KBM-7 (cell line): ENCODE measurements around the gene ESPNL.

ENCODE experiments used
- DNase-seq: peaks from one replicate; pipeline ENCODE4 v3.0.0-alpha.2; 2015
- in situ Hi-C: fragments of 300-500 bp; cut with MboI; formaldehyde crosslinking; loops from 2 replicates; pipeline ENCODE4 v1.14.3; 2020; ENCODE audit warnings: low sequenced_read_pairs, low pct_unique_long_range_greater_than_20kb, mixed read lengths

ESPNL gene

DNA sequence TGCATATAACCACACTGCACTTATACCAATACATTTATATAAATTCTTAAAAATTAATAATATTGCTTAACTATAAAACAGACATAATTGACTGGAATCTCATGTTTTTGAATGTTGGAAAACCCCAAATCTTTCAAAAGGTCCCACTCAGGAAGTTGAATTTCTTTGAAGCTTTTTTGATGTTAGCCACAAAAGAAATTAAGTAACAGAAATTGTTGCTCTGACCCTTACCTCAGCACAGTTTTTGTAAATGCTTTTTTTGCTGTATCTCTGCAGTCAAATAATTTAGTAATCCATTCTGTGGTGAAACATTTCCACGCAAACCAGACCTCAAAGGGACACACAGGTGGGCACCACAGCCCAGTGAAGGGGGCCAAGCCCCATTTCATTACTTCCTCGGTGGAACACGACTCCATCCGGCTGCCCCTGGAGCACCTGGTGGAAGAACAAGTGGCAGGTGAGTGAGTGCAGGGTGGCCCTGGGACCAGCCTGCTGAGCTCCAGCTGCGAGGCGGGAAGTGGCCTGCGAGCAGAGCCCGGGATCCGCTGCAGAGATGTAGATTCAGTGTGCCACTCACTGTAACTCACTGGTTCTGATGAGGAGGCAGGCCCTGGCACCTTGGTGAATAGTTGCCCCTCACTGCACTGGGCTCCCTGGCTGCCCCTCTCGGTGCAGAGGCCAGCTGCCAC is 31.0 kb upstream of the ESPNL start:
- in situ Hi-C loops = no loop called here
- DNase-seq = no peak

DNA sequence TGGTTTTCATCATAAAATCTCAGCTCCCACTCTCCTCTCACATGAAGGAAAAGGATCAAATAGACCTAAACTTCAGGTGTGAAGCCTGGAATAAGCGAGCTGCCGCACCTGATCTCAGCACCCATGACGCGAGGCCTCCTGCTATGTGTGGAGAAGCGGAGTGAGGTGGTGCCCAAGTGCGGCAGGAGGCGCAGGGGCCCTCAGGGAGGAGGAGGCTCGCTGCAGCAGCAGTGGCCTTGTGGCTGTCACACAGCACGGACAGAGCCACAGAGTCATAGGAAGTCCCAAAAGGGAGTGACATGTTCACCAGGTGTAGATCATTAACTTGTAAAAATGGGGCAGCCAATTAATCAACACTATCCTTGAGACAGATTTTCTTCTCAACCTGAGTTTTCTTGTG is 30.3 kb upstream of the ESPNL start:
- in situ Hi-C loops = no loop called here
- no peak for DNase-seq

DNA sequence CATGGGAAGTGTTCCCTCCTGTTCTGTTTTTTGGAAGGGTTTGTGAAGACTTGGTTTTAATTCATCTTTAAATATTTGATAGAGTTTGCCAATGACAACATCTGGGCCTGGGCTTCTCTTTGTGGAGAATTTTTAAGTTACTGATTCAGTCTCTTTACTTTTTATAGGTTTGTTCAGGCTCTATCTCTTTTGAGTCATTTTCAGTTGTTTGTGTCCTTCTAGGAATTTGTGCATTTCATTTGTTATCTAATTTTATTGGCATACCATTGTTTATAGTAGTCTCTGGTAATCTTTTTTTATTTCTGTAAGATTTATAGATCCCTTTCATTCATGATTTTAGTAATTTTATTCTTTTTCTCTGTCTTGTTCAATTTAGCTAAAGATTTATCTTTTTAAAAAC is 24.7 kb upstream of the ESPNL start:
- in situ Hi-C loops = no loop called here
- DNase-seq = no peak

DNA sequence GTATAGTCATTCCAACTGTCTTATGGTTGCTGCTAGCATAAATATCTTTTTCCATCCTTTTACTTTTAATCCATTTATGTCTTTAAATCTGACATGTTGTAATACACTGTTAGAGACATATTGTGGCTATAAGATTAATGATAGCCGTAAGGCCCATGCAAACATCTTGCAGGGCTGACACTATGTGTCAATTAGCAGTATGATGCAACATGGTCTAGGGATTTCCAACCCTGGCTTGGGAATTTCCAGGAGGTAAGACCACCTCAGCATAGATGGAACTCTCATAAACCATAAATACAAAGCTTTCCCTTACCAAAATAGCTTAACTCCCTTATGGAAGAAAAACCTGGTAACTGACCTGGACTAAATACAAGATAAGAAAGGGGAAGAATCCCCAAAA is 22.8 kb upstream of the ESPNL start:
- in situ Hi-C loops = no loop called here
- DNase-seq = no peak

DNA sequence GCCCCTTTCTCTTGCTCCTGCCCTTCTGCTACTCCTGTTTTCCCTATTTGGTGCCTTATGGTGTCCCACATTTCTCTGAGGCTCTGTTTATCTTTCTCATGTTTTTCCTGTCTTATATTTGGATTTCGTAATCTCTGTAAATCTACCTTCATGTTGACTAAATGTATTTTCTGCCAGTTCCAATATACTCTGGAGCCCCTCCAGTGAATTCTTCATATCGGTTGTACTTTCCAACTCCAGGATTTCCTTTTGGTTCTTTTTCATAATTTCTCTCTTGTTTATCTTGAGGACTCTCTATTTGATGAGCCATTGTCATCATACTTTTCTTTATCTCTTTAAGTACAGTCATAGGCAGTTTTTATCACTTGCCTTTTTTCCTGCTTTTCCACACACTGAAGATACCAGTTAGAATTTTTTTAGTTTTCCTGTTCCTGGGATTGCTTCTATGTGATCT is 20.2 kb upstream of the ESPNL start:
- in situ Hi-C loops = no loop called here
- no peak for DNase-seq

DNA sequence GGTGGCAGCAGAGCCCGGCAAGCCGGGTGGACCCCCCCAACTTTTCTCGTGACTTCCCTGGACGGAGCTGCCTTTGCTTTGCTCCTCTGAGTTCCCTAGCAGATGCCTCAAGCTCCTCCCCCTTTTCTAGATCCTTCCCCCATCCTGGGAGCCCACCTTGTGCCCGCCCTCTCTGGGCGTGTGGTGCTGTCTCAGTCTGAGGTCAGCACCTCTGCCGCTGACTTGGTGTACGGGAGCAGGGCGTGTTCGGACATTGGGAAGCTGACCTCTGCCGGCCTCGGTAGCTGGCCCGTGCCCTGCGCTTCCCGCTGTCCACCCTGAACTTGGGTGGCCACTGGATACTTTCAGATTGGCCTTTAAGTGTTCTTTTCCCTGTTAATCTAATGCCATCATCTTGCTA is 19.6 kb upstream of the ESPNL start:
- in situ Hi-C loops = no loop called here
- no peak for DNase-seq

DNA sequence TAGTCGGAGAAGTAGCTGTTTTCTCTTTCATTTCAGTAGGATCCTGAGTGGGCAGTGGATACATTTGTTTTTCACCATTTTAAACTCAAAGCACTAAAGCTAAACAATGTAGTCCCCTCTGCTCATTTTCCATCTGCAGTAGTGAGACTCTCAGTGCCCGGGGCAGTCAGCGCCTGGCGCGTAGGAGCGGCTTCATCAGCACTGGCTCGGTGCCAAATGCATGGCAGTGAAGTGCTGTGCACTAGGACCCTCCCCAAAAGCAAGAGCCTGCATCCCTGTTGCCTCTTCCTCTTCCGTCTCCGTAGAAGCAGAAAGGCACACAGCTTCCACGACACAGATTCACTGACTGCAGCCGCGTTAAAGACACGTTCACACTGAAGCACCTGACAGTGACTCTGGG is 19.0 kb upstream of the ESPNL start:
- in situ Hi-C loops = no loop called here
- DNase-seq = no peak

DNA sequence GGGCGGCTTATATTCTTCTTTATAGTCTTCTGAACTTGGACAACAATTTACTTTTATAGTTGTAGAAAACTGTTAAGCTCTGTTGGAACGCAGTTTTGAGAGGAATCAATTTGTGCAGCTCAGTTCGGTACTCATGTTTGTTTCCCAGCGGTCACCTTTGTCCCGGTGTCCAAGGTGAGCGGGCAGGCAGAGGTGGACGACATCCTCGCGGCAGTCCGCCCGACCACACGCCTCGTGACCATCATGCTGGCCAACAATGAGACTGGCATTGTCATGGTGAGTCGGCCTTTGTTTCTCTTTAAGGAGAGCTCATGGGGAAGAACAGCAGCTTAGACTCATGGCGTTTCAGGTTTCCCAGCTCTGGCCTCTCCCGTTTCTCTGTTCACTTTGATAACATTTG is 18.6 kb upstream of the ESPNL start:
- no peak for DNase-seq
- in situ Hi-C loops = no loop called here

DNA sequence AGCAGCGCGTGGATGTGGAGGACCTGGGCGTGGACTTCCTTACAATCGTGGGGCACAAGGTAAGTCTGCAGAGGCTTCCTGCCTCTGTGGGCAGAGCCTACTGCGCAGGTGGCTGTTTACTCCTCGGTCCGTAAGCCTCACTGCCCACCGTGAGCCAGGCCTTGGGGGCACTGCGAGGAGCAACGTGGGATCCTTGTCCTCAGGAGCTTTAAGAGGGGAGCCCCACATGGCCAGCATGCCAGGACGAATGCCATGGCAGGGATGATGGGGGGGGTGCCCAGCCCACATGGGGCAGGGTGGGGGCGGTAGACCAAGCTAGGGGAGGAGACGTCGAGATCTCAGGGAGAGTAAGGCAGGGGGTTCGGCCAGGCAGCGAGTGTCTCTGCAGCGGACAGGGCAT is 18.0 kb upstream of the ESPNL start:
- DNase-seq = no peak
- in situ Hi-C loops = no loop called here

DNA sequence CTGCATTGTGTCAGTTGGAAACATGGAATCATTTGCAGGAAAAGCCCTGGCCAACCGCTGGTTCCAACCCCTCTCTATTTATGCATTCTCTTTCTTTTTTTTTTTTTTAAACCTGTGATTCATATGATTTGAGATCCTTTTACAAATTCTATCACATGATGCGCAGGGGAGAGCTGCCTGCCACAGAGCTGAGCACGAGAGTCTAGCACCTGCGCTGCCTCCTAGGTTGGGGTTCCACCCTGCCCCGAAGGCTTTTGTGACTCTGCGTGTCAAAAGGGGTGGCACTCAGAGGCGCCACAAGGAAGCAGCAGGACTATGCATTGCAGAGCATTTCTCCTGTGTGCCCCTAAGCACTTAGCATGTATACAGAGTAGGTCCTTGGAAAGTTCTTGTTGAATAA is 17.3 kb upstream of the ESPNL start:
- DNase-seq = no peak
- in situ Hi-C loops = no loop called here

DNA sequence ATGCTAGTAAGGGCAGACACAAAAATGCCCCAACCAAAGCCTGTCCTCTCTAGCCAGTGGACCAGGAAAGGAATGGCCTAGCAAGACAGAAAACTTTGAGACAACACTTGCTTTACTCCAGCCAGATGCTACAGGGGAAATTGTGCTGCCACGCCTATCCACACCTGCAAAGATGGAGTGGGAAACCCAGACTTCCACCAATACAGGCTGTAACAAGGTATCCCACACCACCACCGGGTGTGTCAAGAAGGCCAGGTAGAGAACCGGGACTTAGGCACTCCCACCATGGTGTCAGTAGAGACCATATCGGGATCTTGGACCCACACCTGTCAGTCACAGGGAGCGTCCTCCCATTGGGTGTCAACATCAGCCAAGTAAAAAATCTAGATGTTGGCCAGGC is 16.2 kb upstream of the ESPNL start:
- in situ Hi-C loops = no loop called here
- DNase-seq = no peak

DNA sequence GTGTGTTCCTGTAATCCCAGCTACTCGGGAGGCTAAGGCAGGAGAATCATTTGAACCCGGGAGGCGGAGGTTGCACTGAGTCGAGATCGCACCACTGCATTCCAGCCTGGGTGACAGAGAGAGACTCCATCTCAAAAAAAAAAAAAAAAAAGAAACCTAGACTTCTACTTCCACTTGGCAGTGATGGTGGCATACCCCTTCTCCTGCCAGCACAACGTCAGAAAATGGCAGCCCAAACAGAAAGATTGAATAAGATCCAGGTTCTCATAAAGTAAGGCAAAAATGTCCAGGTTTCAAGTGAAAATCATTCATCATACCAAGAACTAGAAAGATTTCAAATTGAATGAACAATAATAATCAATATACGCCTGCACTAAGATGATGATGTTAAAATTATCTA is 15.4 kb upstream of the ESPNL start:
- in situ Hi-C loops = no loop called here
- no peak for DNase-seq

DNA sequence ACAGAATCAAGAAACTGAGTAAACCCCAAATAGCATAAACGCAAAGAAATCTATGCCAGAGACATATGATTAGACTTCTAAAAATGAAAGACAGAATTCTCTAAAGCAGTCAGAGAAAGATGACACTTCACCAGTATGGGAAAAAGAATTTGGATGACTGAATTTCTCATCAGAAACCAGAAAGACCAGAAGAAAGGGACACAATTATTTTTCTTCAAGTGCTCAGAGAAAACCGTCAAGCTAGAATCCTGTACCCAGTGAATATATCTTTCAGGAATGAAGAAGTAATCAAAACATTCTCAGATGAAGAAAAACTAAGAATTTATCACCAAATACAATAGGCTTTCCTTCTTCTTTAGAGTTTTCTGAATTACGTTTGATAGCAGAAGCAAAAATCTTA is 14.2 kb upstream of the ESPNL start:
- in situ Hi-C loops = no loop called here
- DNase-seq = no peak

DNA sequence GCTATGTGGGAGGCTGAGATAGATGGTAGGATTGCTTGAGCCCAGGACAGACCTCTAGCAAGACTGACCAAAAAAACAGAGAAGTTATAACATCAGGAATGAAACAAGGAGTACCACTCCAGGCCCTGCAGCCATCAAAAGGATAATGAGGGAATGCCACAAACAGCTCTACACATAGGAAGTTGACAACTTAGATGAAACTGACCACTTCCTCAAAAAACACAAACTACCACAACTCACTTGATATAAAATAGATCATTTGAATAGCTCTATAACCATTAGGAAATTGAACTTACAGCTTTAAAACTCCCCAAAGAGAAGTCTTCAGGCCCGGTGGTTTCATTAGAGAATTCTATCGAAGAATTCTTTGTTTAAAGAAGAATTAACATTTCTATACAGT is 12.9 kb upstream of the ESPNL start:
- in situ Hi-C loops = no loop called here
- DNase-seq = peak; percentile 66

DNA sequence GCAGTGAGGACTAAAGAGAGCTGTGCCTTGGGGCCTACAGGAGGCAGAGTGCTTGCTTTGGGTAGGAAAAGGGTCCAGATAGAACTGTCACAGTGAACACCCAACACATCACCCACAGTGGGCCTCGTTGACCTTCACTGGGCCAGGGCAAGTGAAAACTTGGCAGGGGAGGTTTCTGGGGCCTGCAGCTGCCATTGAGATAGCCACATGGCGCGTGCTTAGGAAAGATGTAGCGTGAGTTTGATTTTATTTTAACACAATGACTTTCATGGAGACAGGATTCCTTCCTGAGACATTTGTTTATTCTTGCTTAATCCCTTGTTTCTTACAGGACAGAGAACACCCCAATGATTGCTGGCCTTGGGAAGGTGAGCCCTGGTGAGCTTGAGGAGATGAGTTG is 9.3 kb upstream of the ESPNL start:
- no peak for DNase-seq
- in situ Hi-C loops = no loop called here

DNA sequence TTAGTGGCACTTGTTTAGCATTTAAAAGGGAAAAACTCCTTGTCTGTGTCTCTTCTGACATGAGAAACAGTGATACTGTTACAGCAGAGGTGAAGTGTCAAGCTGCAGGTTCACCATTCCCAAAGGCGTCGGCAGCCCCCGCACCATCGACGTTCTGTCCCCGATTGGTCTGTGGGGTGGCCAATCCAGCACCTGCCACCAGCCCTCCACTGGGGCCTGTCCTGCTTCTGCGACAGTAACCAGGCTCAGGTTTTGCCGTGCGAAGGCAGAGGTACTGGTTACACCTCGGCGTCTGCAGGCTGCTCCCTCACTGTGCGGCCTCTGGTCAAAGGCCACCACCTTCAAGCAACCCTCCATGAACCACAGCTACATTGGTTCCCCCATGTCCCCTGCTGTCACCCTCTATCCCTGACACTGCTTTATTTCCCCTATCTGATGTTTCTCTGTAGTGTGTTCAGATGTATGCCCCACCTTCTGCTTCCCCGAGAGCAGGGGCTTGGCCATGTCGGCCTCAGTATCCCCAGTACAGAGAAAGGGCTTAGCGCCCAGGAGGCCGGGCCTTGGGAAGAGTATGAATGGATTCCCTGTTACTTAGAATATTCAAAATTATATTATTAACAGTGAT is 8.6 kb upstream of the ESPNL start:
- in situ Hi-C loops = no loop called here
- no peak for DNase-seq

DNA sequence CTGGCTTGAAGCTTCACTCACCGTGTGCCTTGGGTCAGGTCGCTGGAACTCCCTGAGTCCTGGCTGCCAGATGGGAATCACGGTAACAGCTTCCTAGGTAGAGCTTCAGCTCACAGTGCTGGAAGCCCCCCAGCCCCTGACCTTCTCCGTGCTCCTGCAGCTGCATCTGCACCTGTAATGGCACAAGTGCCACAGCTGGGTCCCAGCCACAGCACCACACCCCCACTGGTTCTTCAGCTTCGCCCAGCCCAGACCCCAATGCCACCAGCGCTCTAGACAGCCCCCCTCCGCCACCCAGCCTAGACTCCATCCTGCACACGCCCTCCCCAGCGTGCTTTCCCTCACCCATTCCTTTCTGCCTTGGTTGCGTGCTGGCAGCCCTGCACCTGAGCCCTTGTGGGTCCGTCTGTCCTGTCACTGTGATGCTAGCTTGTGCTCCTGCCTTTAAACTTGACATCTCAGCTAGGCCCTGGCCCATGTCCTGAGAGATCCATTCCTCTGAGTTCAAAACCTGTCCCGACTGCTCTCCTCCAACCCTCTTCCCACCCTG is 7.6 kb upstream of the ESPNL start:
- DNase-seq = no peak
- in situ Hi-C loops = no loop called here

DNA sequence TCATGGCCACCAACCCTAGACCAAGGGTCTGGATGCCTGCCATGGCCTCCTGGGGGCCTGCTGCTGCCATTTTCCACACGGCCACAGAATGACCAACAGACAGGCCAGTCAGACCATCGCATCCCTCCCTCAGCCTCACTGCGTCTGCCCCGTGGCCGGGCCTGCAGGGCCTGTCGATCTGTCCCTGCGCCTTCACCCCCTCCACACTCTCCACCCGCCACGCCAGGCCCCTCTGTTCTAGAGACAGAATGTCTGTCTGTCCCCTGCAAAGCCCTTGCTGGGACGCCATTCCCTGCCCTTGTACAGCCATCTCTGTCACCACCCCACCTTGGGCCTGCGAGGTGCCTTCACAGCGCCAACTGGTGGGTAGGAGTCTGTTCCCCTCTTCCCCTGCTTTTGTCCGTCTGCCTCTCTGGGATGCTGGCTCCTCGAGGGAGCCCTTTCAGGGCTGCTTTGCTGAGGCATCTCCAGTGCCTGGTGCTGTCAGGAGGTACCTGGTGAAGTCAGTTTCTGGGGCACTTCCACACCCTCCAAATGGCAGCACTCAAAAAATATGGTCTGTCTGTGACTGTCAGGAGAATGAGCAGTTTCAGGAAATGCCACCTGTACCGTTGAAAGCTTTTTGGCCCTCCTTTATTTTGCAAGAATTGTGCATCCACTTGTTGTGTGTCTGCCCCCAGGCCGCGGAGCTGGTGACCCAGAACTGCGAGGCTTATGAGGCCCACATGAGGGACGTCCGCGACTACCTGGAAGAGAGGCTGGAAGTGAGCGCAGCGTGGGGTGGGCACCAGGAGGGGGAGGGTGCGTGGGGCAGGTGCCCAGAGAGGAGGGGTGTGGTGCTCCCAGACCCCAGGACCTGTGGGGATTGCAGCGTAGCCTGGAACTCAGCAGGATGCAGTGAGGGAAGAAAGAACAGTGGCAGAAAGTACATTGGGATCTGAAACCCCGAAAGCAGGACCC is 6.7 kb upstream of the ESPNL start:
- no peak for DNase-seq
- in situ Hi-C loops = no loop called here

DNA sequence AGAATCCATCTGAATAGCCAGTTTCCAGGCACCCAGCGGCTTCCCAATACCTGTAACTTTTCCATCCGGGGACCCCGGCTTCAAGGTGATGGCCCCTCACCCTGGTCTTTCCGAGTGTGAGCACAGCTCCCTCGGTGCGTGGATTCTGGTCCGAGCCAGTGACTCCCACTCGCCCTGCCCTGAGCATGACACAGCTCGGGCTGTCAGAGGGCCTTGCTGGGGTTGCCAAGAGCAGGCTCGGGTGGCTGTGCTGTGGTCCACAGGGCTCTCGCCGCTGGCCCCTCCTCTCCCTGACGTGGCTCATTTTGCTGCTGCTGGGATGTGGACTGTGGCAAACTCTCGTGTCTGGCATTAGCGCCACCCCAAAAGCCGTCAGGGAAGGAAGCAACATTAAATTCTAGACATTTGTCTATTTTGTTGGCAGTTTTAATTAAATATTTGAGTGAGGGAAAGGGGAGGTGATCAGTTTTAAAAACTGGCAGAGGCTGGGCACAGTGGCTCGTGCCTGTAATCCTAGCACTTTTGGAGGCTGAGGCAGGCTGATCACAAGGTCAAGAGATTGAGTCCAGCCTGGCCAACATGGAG is 5.6 kb upstream of the ESPNL start:
- in situ Hi-C loops = no loop called here
- DNase-seq = no peak

DNA sequence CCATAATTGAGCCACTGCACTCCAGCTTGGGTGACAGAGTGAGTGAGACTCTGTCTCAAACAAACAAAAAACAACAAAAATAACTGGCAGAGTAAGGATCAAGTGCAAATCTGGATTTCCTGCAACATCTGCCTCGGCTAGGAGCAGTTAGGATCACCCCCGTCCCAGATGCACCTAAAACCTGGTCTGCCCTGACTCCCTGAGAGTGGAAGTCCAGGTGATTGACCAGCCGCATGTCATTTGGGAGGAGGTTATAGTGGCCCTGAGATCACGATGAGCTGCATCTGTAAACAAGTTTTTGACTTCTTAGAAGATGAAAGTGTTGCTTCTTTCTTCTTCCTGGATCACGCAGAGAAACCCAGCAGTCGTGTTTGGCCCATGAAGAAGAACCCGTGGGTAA is 5.0 kb upstream of the ESPNL start:
- no peak for DNase-seq
- in situ Hi-C loops = no loop called here
